HG02759 (cell line): Measurements from ENCODE around the gene FZD2.

Source experiments
- ATAC-seq: cut with Tn5 transposase; IDR thresholded peaks from one replicate; pipeline ENCODE4 v1.9.1; 2021; ENCODE audit warnings: mild to moderate bottlenecking, moderate library complexity; ENCODE audit not compliant: unreplicated experiment

The FZD2 gene

DNA sequence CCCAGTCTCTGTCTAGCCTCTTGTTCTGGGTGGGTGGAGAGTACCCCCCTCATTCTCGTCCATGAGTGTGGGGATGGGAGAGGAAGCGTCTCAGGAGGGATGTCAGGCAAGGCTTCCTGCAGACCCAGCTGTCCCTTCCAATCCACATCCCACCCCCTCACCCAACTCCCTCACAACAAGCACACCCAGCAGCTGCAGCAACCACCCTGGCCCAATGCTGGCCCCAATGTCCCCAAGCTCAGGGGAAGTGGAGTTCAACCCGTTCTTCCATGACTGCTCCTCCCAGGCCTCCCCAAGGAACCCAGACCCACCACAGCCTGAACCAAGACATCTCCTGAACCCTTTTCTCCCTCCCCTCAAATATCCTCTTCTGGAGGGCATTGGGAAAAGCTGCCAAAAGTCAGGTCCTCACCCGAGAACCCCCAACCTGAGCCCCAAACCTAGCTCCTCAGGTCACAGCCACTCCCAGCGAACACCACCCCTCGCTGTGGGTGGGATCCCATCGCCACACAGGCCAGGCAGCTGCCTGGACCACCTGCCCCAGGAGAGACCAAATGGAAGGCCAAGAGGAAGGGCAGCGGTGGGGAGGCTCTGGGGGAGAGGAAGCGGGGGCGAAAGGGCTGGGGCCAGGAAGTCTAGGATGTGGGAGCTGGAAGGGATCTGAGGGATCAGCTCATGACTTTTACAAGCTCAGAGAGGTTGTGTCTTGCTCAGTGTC is 47.6 kb downstream of the FZD2 start:
- ATAC-seq, result no peak

DNA sequence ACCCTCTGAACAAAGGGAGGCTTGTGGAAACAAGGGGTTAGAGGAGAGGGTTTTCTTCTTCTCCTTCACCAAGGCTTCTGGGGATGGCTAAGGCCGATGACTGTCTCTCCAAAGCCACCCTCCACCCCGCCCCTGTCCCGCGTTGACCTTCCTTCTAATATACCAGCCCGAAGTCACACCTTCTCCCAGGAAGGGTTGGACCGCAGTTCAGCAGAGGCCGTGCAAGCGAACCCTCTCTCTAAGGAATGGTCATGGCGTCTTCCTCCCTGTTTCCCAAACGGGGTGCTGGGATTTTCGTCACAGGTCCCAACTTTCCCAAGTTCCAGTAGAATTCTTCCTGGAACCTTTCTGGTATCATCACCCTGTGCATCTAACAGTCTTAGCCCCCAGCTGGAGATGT is 49.4 kb downstream of the FZD2 start:
- no peak for ATAC-seq

DNA sequence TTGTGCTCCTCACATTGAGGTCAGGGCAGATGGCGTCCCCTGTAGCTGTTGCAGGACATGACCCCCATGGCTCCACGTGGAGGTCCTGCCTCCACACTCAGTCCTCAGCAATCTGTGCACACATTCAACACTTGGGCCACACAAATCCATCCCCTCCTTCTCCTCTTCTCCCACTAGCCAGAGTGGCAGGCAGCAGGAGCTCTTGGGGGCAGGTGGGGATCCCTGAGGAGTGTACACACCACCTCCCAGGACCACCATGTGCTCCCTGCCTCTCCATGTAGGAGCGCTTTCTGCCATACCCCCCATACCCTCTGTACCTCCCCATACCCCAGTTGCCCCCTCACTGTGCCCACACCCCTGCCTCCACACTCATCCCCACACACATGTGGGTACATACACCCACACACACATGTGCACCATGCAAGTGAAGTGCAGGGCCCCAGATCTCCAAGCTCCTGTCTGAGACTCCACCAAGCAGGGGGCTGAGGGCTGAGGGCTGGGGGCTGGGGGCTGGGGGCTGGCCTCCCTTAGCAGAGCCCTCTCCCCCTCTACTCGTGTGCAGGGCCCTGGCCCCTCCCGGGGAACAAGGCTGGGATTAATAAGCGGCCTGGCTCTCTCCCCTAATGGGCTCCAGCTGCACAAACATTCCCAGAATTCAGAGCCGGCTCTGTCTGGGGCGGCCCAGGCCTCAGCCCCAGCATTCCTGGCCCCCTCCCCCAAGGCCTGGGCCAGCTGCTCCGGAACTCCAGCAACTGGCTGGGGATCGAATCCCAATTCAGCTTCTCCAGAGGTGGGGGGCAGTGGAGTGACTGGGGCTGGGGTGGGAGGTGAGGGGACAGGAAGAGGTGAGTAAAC is 50.8 kb downstream of the FZD2 start:
- no peak for ATAC-seq

DNA sequence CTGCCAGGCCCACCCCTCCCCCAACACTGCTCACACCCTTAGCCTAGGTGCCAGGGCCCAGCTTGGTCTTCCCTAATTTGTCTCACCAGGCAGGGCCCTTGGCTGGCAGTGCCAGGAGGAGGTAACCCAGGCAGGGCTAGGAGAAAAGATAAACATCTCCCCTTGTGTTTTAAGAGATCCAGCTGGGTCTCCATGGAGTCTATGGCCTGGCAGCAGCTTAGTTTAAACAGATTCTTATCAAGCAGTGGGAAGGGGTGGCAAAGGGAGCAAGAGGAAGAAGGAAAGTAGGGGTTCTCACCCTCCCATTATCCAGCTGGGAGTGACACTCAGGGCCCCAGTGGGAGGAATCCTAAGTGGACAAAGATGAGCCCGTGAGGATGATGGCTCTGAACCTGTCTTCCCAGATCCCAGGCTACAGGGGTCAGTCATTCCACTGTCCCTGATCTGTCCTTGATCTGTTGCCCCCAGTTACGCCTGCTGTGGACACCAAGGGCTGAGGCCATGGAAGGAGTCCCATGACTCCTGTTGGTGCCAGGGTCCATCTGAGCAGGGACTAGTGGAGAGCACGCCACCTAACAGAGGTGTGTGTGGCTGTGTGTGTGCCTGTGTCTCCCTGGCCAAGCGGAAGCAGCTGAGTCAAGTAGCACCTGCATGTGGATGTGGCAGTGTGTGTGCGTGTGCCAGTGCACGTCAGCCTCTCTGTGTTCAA is 51.6 kb downstream of the FZD2 start:
- ATAC-seq, result no peak

DNA sequence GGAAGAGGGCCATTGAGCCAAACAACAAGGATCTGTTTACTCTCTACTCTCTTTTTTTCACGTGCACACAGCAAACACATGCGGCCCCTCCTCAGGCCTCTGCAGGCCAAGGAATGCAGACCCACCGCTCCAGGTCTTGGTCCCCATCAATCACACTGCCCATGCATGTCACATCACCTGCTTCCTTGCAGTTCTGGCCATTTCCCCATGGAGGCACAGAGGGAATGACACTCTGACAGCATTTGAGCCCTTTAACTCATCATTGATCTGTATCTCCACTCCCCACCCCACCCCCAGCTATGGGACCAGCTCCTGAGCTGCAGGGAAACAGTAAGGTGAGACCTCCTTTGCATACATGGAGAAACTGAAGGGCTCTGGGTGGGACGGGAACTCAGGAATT is 53.0 kb downstream of the FZD2 start:
- ATAC-seq, result no peak
